Measurements from ENCODE around the gene TPM2. TPM values are rescaled to one million over a fixed set of nuclear protein-coding genes. Genes with fewer than 3 reads are reported as not detected.

TPM2 gene
- total RNA-seq, 4 donors from 2014 or later: 493 to 2,531 (median 633) TPM

DNA sequence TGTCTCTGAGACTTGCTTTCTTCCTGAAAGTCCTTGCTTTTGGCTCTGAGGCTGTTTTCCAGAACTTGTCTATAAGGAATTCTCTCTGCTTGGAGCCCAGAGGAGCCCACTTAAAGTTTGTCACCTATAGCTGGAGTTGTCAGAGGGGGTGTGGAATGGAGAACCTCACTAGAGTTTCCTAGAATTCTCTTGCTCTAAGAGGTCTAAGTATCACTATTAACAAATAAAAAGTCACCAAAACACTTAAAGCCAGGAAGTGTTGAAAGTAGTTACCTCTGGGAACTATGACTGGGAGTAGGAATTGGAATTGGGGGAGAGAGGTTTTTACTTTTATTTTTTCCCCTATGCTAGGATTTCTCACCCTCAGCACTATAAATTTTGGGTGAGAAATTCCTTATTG is 54.0 kb downstream of the TPM2 start:
- Histone ChIP-seq H3K36me3 (no peaks in the 10 kb centered on the region), H3K27ac (peak overlapping the region in 3 of 4 donors; percentile 28 to 53 (median 33)), H3K4me3 (no peak overlapping the region), H3K4me1 (peaks cover 0 to 19% (median 0%) of the 10 kb centered on the region in 4 donors), H3K9me3 (no peaks in the 10 kb centered on the region), H3K27me3 (no peaks in the 10 kb centered on the region)
- no peak for DNase-seq
- intact Hi-C loops (cut with DNase I; ENCODE audit: low total_unique reads): no loop called here
- TF ChIP-seq CTCF (IDR thresholded peaks at IDR 0.05) (no peak), POLR2AphosphoS5 (IDR thresholded peaks at IDR 0.05) (no peak)
- in situ Hi-C loops (cut with MboI; ENCODE audit: low pct_ligation_motif_present in 1 of 4, low pct_unique_long_range_greater_than_20kb in 1 of 4, low sequenced_read_pairs in 3 of 4): no loop called here

Small RNAs within 50 kb of the gene (small RNA-seq; reads per million reads assigned to genes)
- gene MIR6853 (0 to 0.35 (median 0.21) reads per million in 4 donors), gene RMRP (0 reads per million in 4 donors), gene RN7SL22P (0 reads per million in 4 donors)

Other genes with a start within 250 kb of the TPM2 start
- 10 to 100 TPM in 2 of 4 donors, 1 to 10 TPM in 2; 7.0 to 16.8 (median 12.1) TPM for gene RUSC2, start 199.8 kb downstream of the TPM2 start, total RNA-seq
- 10 to 100 TPM; 11.9 to 69.2 (median 45.8) TPM for gene TESK1, start 84.7 kb downstream of the TPM2 start, total RNA-seq
- 10 to 100 TPM in 2 of 4 donors, 1 to 10 TPM in 2; 3.0 to 21.9 (median 10.9) TPM for gene CD72, start 71.5 kb downstream of the TPM2 start, total RNA-seq
- 1 to 10 TPM in 3 of 4 donors, not detected in 1; 1.2 to 6.7 (median 3.8) TPM for gene SIT1, start 39.0 kb downstream of the TPM2 start, total RNA-seq
- gene RMRP, start 31.9 kb downstream of the TPM2 start, total RNA-seq: 1,000 to 10,000 TPM; 1,115 to 7,222 (median 2,718) TPM
- gene CCDC107, start 31.6 kb downstream of the TPM2 start, total RNA-seq: 10 to 100 TPM; 32.0 to 50.1 (median 37.2) TPM
- gene ARHGEF39, start 24.7 kb downstream of the TPM2 start, total RNA-seq: 1 to 10 TPM; 1.6 to 7.4 (median 5.8) TPM
- gene CA9, start 16.0 kb downstream of the TPM2 start, total RNA-seq: not detected
- 100 to 1,000 TPM; 158 to 328 (median 177) TPM for gene TLN1, start 42.3 kb upstream of the TPM2 start, total RNA-seq
- gene CREB3, start 42.7 kb upstream of the TPM2 start, total RNA-seq: 10 to 100 TPM; 22.4 to 69.7 (median 45.5) TPM
- 100 to 1,000 TPM; 217 to 709 (median 255) TPM for gene GBA2, start 59.3 kb upstream of the TPM2 start, total RNA-seq
- 10 to 100 TPM; 30.3 to 47.5 (median 43.7) TPM for gene RGP1, start 59.4 kb upstream of the TPM2 start, total RNA-seq
- gene MSMP, start 64.4 kb upstream of the TPM2 start, total RNA-seq: not detected
- gene NPR2, start 101.7 kb upstream of the TPM2 start, total RNA-seq: 1 to 10 TPM; 1.1 to 6.8 (median 4.9) TPM
- 1 to 10 TPM in 2 of 4 donors, under 1 TPM in 1, not detected in 1; 0.41 to 3.0 (median 1.9) TPM for gene SPAG8, start 122.3 kb upstream of the TPM2 start, total RNA-seq
- 10 to 100 TPM; 16.8 to 58.0 (median 38.9) TPM for gene HINT2, start 125.1 kb upstream of the TPM2 start, total RNA-seq
- gene FAM221B, start 138.8 kb upstream of the TPM2 start, total RNA-seq: under 1 TPM in 1 of 4 donors, not detected in 3; 0.14 TPM
- gene TMEM8B, start 139.3 kb upstream of the TPM2 start, total RNA-seq: 10 to 100 TPM in 2 of 4 donors, 1 to 10 TPM in 2; 7.8 to 21.3 (median 9.6) TPM
- gene OR13J1, start 180.5 kb upstream of the TPM2 start, total RNA-seq: under 1 TPM in 1 of 4 donors, not detected in 3; 0.64 TPM
- gene HRCT1, start 216.3 kb upstream of the TPM2 start, total RNA-seq: 10 to 100 TPM; 23.9 to 60.2 (median 34.3) TPM
- 1 to 10 TPM in 1 of 4 donors, under 1 TPM in 1, not detected in 2; 0.68 to 2.5 TPM for gene SPAAR, start 219.6 kb upstream of the TPM2 start, total RNA-seq